Measurements from ENCODE around the gene ALG9.

GRCh38 chr11:111807076-111807475 lies 64.3 kb downstream of the ALG9 start:
- TF ChIP-seq CTCF (IDR thresholded peaks at IDR 0.05) (no peak), EP300 (IDR thresholded peaks at IDR 0.05) (no peak), POLR2A (IDR thresholded peaks at IDR 0.05) (no peak)

All from tibial nerve (tissue), 4 donors.